Measurements from ENCODE around the gene WNT5B.

Gene WNT5B

GRCh38 chr12:1656902-1657301 lies 27.9 kb downstream of the WNT5B start:
- no peak for DNase-seq

- DNase-seq: no peak
Observed at GRCh38 chr12:1657688-1658087, 28.7 kb downstream of the WNT5B start.

GRCh38 chr12:1660304-1661187 lies 31.5 kb downstream of the WNT5B start:
- no peak for DNase-seq

- peak; percentile 69 for DNase-seq
Observed at GRCh38 chr12:1661553-1662335, 32.7 kb downstream of the WNT5B start.

- DNase-seq: no peak
Observed at GRCh38 chr12:1662761-1663439, 33.9 kb downstream of the WNT5B start.

DNA sequence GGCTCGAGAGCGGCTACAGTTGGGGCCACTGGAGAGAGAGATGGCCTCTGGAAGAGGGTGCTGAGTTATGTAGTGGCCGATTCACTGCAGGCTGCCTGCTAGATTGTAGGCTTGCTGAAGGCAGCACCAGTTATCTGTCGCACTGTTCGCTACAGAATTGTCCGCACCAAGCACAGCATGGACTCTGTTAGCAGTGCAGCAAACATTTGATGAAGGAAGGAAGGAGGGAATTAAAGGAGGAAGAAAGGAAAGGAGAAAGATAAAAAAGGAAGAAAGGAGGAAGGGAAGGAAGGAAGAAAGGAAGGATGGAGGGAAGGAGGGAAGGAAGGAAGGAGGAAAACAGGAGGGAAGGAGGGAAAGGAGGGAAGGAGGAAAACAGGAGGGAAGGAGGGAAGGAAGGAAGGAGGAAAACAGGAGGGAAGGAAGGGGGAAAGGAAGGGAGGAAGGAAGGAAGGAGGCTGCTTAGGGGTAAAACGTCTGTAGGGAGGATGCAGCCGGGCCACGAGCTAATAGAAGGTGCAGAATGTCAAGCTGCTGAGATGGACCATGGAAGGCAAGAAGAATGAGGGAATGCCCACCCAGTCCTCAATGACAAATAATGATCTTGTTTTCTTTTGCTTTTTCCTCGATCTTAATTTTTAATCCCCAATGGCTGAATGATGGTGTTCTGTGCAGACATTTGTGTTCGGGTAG lies 34.6 kb downstream of the WNT5B start:
- DNase-seq: no peak

- DNase-seq: no peak
Observed at GRCh38 chr12:1665366-1665765, 36.3 kb downstream of the WNT5B start.

DNA sequence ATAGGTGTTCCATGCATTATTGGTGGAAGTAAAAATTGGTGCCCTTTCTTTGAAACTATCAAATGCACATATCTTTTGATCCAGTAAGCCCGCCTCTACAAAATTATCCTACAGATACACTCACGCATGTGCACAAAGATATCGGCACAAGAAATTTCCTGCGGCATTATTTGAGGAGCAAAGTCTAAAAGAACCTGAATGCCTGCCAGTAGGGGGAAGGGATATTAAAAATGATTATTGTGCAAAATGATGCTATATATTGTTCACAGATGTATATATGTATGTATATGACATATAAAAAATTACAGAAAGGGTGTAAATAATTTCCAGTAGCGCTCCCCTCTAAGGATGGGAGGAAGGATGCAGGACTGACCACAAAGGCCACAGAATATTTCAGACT lies 37.2 kb downstream of the WNT5B start:
- DNase-seq: no peak

DNA sequence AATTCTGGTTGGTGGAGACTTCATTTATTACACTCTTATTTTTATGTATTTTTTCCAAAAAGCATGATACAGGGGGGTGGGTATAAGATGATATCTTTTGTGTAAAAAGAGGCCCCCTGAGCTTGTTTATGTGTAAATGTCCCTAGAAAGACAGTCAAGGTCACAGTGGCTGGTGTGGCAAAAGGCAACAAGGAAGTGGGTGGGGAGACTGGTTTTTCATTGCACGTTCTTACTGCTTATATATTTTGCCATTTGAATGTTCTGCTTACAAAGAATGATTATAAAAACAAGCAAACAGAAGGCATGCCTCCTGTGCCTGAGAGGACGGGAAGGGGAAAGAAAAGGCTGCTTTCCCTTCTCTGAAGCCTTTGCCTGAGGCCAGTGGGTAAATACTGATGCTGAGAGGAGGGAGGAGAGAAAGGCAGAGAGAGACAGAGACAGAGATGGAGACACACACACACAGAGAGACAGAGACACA lies 37.7 kb downstream of the WNT5B start:
- DNase-seq: no peak

GRCh38 chr12:1668833-1669543 lies 40.0 kb downstream of the WNT5B start:
- DNase-seq: no peak

DNA sequence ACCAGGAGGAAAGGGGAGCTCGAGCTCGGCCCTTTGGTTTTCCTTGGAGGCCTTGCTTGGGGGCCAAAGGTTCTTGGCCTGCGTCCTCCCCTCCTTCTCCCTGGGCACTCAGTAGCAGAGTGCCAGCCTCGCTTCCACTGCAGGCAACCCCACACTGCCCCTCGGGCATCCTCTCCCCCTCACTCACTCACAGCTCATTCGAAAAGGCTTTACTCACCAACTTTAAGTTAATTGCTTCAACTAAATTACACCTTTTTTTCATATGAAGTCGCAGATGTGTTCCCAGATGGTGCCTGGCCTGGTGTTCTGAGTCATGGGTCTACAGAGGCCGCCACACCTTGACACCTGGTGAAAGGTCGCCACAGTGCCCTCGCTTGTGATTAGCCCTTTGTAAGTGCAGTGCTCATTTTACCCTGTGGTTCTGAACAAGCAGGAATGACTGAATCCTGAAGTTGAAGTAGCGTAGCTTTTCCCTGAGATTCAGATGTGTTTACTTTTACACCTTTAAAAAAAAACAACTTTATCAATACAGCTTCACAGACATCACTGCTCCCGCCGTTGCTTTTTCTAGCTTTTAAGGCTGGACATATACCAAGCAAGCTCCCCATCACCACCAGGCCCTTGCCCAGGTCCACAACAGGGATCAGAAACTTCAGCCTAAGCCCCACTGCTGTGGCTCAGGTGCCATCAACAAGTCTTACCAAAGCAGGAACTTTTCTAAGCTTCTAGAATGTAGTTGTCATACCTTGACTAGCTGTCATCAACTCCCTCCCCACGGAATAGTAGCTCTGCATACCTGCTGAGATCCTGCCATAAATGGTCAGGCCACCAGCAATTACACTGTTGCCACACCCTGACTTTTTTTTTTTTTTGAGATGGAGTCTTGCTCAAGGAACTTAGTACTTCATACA lies 41.6 kb downstream of the WNT5B start:
- no peak for DNase-seq

DNA sequence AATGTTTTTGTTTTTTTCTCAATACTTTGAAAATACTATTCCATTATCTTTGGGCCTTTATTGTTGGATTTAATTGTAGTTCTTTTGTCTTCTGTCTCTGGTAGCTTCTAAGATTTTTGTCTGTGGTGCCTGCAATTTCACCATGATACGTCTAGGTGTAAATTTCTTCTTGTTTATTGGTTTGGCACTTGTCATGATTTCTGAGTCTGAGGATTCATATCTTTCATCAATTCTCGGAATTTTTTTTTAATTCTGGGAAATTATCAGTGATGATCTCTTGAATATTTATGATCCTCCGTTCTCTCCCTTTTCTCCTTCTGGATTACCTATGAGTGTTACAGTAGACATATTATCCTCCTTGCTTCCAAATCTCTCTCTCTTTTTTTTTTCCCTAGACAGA lies 47.0 kb downstream of the WNT5B start:
- DNase-seq: no peak

- DNase-seq: no peak
Observed at GRCh38 chr12:1680804-1681492, 51.9 kb downstream of the WNT5B start.

GRCh38 chr12:1681493-1681807 lies 52.4 kb downstream of the WNT5B start:
- DNase-seq: no peak

DNA sequence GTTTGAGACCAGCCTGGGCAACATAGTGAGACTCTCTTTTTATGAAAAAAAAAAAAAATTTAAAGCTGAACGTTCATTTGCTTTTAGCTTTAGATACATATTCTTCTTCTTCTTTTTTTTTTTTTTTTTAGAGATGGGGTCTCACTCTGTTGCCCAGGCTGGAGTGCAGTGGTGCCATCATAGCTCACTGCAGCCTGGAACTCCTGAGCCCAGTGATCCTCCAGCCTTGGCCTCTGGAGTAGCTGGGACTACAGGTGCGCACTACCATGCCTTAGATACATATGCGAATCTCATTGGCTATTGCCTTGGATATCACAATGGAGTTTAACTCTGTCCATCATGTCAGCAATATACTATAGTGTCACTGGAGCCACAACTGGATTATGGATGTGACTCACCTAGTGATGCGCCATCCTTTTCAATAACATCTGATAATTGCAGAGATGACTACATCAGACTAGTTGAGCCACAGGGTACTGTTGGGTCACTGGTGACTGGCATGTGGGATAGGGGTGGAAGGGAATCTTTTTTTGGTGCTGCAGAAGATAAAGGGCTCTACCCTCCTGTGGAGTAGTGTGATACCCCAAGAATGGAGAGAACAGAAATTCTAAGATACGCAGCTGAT lies 59.2 kb downstream of the WNT5B start:
- DNase-seq: no peak

GRCh38 chr12:1690578-1691122 lies 61.6 kb downstream of the WNT5B start, which contains the start of gene ADIPOR2:
Gene ADIPOR2 (plus strand): TSS chr12:1691070. CDS start chr12:1754344, 63,274 bp downstream.
- DNase-seq: peak; percentile 96

DNA sequence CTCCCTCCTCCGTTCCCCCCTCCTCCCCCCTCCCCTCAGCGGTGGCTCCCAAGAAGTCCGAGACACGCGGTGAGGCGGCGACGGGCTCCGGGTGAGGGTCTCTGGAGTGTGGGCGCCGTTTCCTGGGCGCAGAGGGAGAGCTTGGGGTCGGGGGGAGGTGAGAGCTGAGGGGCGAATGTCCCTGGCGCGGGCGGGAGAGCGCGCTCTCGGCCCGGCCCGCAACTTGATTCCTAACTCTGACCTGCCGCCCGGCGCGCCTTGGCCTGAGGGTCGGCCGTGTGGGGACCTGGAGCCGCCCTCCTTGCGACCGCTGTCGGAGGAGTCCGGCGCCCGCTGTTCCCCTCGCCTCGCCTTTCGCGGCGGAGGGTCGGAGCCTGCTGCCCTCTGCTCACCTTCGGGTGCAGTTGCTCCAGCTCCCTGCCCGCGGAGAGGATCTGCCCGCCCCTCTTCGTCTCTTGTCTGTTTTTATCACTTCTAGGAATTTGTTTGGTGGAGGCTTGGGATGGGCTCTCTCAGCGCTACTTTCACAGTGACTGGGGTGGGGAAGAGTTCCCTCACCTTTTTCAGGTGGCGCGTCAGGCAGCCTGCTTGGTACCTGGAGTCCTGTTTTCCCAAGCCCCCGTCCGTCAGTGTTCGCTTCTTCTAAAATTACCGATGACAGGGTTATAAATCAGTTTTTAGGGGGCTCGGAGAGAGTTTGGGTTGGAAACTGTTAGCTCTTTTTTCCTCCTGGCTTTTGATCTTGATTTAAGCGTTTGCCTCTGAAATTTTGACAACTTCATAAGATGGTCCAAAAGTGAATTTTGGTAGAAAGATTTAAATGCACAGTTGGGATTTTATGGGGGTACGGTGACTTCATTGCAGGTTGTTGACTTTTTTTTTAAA lies 62.3 kb downstream of the WNT5B start:
- no peak for DNase-seq

DNA sequence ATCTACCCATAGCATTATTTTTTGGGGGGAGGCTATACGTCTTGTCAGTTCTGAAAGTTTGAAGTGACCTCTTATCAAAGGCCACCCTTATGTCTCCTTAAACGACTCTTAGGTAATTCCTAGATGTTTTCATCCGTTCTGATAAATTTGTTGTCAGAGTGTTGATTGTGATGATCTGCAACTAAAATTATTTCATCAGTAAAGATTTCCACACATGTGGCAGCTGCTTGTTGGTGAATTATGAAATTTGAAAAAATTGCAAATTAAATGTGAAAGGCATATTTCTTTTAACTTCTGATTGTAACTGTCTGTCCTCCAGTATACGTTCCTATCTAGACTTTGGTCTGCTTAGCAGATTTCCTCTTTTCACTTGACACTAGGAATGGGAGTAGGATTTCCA lies 63.2 kb downstream of the WNT5B start:
- DNase-seq: no peak

All from NCI-H1694 treated with DMSO at 0.1 percent for 48 hours (cell line).